GM23248 (cell line): Measurements from ENCODE around the gene NR2F2. TPM values are rescaled to one million over a fixed set of nuclear protein-coding genes. Genes with fewer than 3 reads are reported as not detected.

Experiments used
- DNase-seq: peaks from one replicate; pipeline ENCODE4 v3.0.0-alpha.2; 2015
- H2AFZ ChIP-seq: fragments of 200-600 bp; sonication (generic); 2 replicates; pipeline ENCODE4 v1.6.1; 2016; ENCODE audit warnings: antibody characterized with exemption
- H3F3A ChIP-seq: fragments of 200-600 bp; sonication (generic); 2 replicates; pipeline ENCODE4 v1.6.1; 2016; ENCODE audit warnings: mild to moderate bottlenecking, antibody characterized with exemption, mixed run types; ENCODE audit not compliant: insufficient read depth
- H3K27ac ChIP-seq: fragments of 200-600 bp; sonication (generic); 2 replicates; pipeline ENCODE4 v1.5.1; 2016; ENCODE audit warnings: mild to moderate bottlenecking
- H3K27me3 ChIP-seq: fragments of 200-600 bp; sonication (generic); replicated peaks from 2 replicates; pipeline ENCODE4 v1.6.1; 2016; ENCODE audit warnings: mild to moderate bottlenecking; ENCODE audit not compliant: insufficient read depth
- H3K36me3 ChIP-seq: fragments of 200-600 bp; sonication (generic); 2 replicates; pipeline ENCODE4 v1.6.1; 2016; ENCODE audit warnings: low read depth, mild to moderate bottlenecking
- H3K4me1 ChIP-seq: fragments of 200-600 bp; sonication (generic); 2 replicates; pipeline ENCODE4 v1.6.1; 2016; ENCODE audit warnings: mild to moderate bottlenecking; ENCODE audit not compliant: insufficient read depth
- H3K4me2 ChIP-seq: fragments of 200-600 bp; sonication (generic); one replicate; pipeline ENCODE4 v1.6.1; 2016; ENCODE audit warnings: mild to moderate bottlenecking; ENCODE audit not compliant: unreplicated experiment
- H3K4me3 ChIP-seq: fragments of 200-600 bp; sonication (generic); 2 replicates; pipeline ENCODE4 v1.5.1; 2016; ENCODE audit warnings: mild to moderate bottlenecking
- H3K79me2 ChIP-seq: fragments of 200-600 bp; sonication (generic); 2 replicates; pipeline ENCODE4 v1.6.1; 2016; ENCODE audit warnings: mild to moderate bottlenecking; ENCODE audit not compliant: insufficient read depth
- H3K9ac ChIP-seq: fragments of 200-600 bp; sonication (generic); 2 replicates; pipeline ENCODE4 v1.6.1; 2016; ENCODE audit warnings: mild to moderate bottlenecking
- H3K9me2 ChIP-seq: fragments of 200-600 bp; sonication (generic); 2 replicates; pipeline ENCODE4 v1.6.1; 2016; ENCODE audit warnings: mixed run types, mild to moderate bottlenecking, moderate library complexity; ENCODE audit not compliant: insufficient read depth
- H3K9me3 ChIP-seq: fragments of 200-600 bp; sonication (generic); one replicate; pipeline ENCODE4 v1.6.1; 2017; ENCODE audit warnings: low read depth
- H4K20me1 ChIP-seq: fragments of 200-600 bp; sonication (generic); 2 replicates; pipeline ENCODE4 v1.6.0; 2016; ENCODE audit not compliant: insufficient read depth
- EZH2 ChIP-seq: fragments of 200-600 bp; sonication (generic); IDR thresholded peaks from 2 replicates; pipeline ENCODE4 v1.6.1; 2018; ENCODE audit warnings: antibody characterized with exemption, mild to moderate bottlenecking; ENCODE audit not compliant: insufficient read depth, poor library complexity, severe bottlenecking
- EZH2phosphoT487 ChIP-seq: fragments of 200-600 bp; sonication (generic); IDR thresholded peaks from 2 replicates; pipeline ENCODE4 v1.6.1; 2018; ENCODE audit warnings: antibody characterized with exemption, moderate library complexity, mild to moderate bottlenecking, low read depth; ENCODE audit not compliant: insufficient read depth
- WGBS, 2 experiments: methylation state at CpG; one replicate each; pipeline ENCODE4 v1.1.6; 2015 to 2017; ENCODE audit warnings: low lambda C conversion rate in 2 of 2, low coverage in 1 of 2; ENCODE audit errors: missing lambda C conversion rate in 2 of 2; 5-methylcytosine and 5-hydroxymethylcytosine counted together
- in situ Hi-C: fragments of 300-500 bp; cut with MboI; formaldehyde crosslinking; loops from 2 replicates; pipeline ENCODE4 v1.15.0; 2020
- polyA plus RNA-seq: library from polyadenylated mRNA; unstranded; fragments of >200 nt; fragmentation: Nextera tagmentation; extraction: Ambion mirVana; gene quantifications from 2 replicates; pipeline ENCODE4 v1.2.1, GENCODE V29; 2016
- total RNA-seq: library from RNA; depleted of rRNA; stranded (reverse); fragments of >200 nt; shearing (Covaris generic); gene quantifications from 2 replicates; pipeline ENCODE4 v1.2.3, GENCODE V29; 2014

The NR2F2 gene
- total and polyA plus RNA-seq, 2 experiments from 2014 or later, result 5.9 to 23.8 TPM

DNA sequence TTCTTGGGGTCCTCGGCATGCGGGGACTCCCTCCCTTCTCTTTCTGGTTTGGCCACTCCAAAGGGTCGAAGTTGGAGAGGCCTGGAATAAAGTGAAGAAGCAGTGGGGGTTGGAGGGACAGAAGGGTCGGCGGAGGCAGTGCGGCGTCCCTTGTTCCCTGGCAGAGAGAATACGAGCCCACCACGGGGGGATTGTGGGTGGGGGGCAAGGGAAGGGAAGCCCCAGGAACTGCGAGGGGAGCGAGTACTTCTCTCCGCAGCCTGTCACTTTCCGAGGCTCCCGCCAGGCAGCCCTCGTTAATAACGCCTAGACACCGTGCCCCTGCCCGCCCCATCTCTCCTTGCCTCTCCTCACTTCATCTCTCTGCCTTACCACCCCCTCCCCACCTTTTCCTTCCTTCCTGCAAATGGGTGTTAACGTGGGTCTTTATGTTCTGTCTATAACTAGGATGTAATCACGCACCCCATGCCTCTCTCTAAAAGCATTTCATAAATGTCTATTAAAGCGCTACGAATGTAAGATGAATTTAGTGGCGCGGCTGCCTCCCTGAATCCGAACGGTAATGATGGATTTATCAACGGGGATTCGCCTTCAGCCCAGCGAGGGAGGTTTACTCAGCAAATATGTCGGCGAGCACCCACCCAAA is 13.7 kb downstream of the NR2F2 start:
- Histone ChIP-seq H3K4me2 (no peak overlapping the region), H3K4me1 (peaks cover 39% of the 10 kb centered on the region), H3K9ac (no peak overlapping the region), H3K79me2 (peaks cover 99% of the 10 kb centered on the region), H3K36me3 (peaks cover 10% of the 10 kb centered on the region; the same call in 1 of the 2 replicates), H2AFZ (no peak overlapping the region), H3K27ac (no peak overlapping the region), H3K4me3 (no peak overlapping the region), H3K27me3 (no peaks in the 10 kb centered on the region), H3K9me2 (no peaks in the 10 kb centered on the region), H3F3A (peaks cover 23% of the 10 kb centered on the region), H3K9me3 (no peaks in the 10 kb centered on the region), H4K20me1 (no peaks in the 10 kb centered on the region)
- DNase-seq, result no peak
- WGBS, 2 experiments, result 94% methylated on average over 22 to 31 of the region's 31 CpGs
- no peak for TF ChIP-seq EZH2
- no peak for TF ChIP-seq EZH2phosphoT487
- in situ Hi-C loops, result loop anchor here (10.0 kb wide), 2 partner anchors 1079 to 1309 kb away; no protein-coding TSS in a partner anchor

- Histone ChIP-seq H3K4me1 (peaks cover 39% of the 10 kb centered on the region), H3K4me3 (peak overlapping the region; percentile 69), H3K9ac (peak overlapping the region; percentile 74), H3F3A (peaks cover 23% of the 10 kb centered on the region), H3K9me3 (no peaks in the 10 kb centered on the region), H3K27me3 (no peaks in the 10 kb centered on the region), H2AFZ (peak overlapping the region; percentile 77), H3K36me3 (peaks cover 4% of the 10 kb centered on the region; the same call in 1 of the 2 replicates), H4K20me1 (no peaks in the 10 kb centered on the region), H3K79me2 (peaks cover 99% of the 10 kb centered on the region), H3K4me2 (peak overlapping the region; percentile 82), H3K9me2 (no peaks in the 10 kb centered on the region), H3K27ac (peak overlapping the region; percentile 52)
- in situ Hi-C loops, result loop anchor here (10.0 kb wide), 2 partner anchors 1080 to 1310 kb away; no protein-coding TSS in a partner anchor
- TF ChIP-seq EZH2phosphoT487 (no peak), EZH2 (no peak)
- WGBS, 2 experiments, result 70 to 73% methylated on average over 22 of the region's 22 CpGs
- DNase-seq, result no peak
Measured at GRCh38 chr15:96344706-96345559, 14.4 kb downstream of the NR2F2 start.

DNA sequence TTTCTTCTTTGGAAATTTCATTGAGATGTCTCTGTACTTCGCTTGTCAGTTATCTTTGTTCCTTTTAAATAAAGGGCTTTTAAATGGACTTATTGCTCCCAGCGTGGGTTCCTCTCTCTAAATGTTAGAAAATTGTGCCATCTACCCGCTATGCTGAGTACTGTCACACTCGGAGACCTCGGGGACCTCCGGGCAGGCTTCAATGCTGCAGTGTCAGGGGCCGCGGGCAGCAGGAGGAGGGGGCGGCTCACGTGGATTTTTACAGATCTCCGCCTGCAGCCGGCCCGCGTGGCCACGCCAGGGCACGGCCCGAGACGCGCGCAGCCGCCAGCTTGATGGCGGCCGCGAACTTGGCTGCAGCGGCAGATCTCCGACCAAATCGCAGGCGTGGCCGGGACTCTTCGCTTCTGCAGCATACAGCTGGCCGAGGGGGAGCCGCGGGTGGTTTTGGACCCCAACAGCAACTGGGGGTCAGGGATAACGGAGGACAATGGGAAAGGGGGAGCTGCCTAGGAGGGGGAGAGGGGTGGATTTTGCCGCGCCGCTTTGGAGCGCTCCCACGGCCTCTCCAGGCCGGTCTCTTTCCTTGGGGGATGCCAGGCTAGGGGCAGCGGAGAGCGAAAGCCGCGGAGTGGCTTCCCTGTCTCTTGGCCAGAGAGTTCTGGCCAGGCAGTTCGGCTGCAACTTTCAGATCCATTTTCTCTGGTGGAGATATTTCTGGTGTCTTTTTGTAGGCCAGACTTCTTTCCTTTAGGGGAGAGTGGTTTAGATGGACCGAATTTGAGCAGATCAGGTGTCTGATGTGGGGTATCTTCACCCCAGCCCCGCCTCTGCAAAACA is 15.3 kb downstream of the NR2F2 start:
- H3K36me3 ChIP-seq, result peaks cover 4% of the 10 kb centered on the region; the same call in 1 of the 2 replicates
- TF ChIP-seq EZH2 (no peak), EZH2phosphoT487 (no peak)
- peak; percentile 88 for DNase-seq
- peak overlapping the region; percentile 77 for H2AFZ ChIP-seq
- peak overlapping the region; percentile 52 for H3K27ac ChIP-seq
- H3K4me3 ChIP-seq, result peak overlapping the region; percentile 69
- peaks cover 99% of the 10 kb centered on the region for H3K79me2 ChIP-seq
- H3K4me1 ChIP-seq, result peaks cover 41% of the 10 kb centered on the region
- H3K9me3 ChIP-seq, result no peaks in the 10 kb centered on the region
- no peaks in the 10 kb centered on the region for H3K9me2 ChIP-seq
- in situ Hi-C loops, result loop anchor here (10.0 kb wide), 2 partner anchors 1081 to 1311 kb away; no protein-coding TSS in a partner anchor
- H3F3A ChIP-seq, result peaks cover 27% of the 10 kb centered on the region
- peak overlapping the region; percentile 74 for H3K9ac ChIP-seq
- H3K4me2 ChIP-seq, result peak overlapping the region; percentile 82
- H3K27me3 ChIP-seq, result no peaks in the 10 kb centered on the region
- 8 to 10% methylated on average over 45 to 46 of the region's 47 CpGs for WGBS, 2 experiments
- H4K20me1 ChIP-seq, result no peaks in the 10 kb centered on the region
